ENCODE results near the gene MAP3K12.
"Not testable (repeated sequence)": the region's sequence is repeated elsewhere in the genome, so short reads cannot be mapped to it uniquely, and the experiment has no call there.

The MAP3K12 gene

GRCh38 chr12:53441040-53441833, 58.0 kb downstream of the MAP3K12 start, which contains the start of gene PRR13:
PRR13 (plus strand) TSS chr12:53441734; CDS start chr12:53442715, 981 bp downstream.
- H3K27me3 ChIP-seq (ENCODE audit: insufficient read depth, low read depth): no peaks in the 10 kb centered on the region
- peak within 1 kb of the TSS; percentile 67 for H3K27ac ChIP-seq
- H3K9ac ChIP-seq: peak within 1 kb of the TSS; percentile 56

GRCh38 chr12:53439582-53439981, 59.7 kb downstream of the MAP3K12 start:
- H4K20me1 ChIP-seq (ENCODE audit: insufficient read depth); H3K27me3 ChIP-seq (ENCODE audit: insufficient read depth, low read depth); H3K27ac ChIP-seq; H3K4me2 ChIP-seq; H3K9ac ChIP-seq; H3K36me3 ChIP-seq (ENCODE audit: insufficient read depth); H2AFZ ChIP-seq (ENCODE audit: low read depth); H3K4me3 ChIP-seq (IDR thresholded peaks at IDR 0.05; ENCODE audit: insufficient read depth, low read depth, low read length): not testable (repeated sequence)
- Histone ChIP-seq H3K79me2 (ENCODE audit: insufficient read depth, low read depth) (peaks cover 20% of the 10 kb centered on the region), H3K4me1 (ENCODE audit: low read depth, poor library complexity, severe bottlenecking) (peaks cover 31% of the 10 kb centered on the region)

More at GRCh38 chr12:53441040-53441833, 58.0 kb downstream of the MAP3K12 start, which contains the start of gene PRR13:
- no peak within 1 kb of the TSS for H3K4me3 ChIP-seq (IDR thresholded peaks at IDR 0.05; ENCODE audit: insufficient read depth, low read depth, low read length)
- peak within 1 kb of the TSS; percentile 82 for H3K4me2 ChIP-seq
- TF ChIP-seq CTCF (conservative IDR thresholded peaks at IDR 0.05; ENCODE audit: low read depth, low read length): no peak
- H3K36me3 ChIP-seq (ENCODE audit: insufficient read depth): peaks cover 15% of the 10 kb centered on the region; the same call in 1 of the 2 replicates
- peak within 1 kb of the TSS; percentile 71 for H2AFZ ChIP-seq (ENCODE audit: low read depth)
- H4K20me1 ChIP-seq (ENCODE audit: insufficient read depth): no peaks in the 10 kb centered on the region
- H3K4me1 ChIP-seq (ENCODE audit: low read depth, poor library complexity, severe bottlenecking): peaks cover 37% of the 10 kb centered on the region
- peaks cover 20% of the 10 kb centered on the region for H3K79me2 ChIP-seq (ENCODE audit: insufficient read depth, low read depth)

GRCh38 chr12:53435326-53435725, 63.9 kb downstream of the MAP3K12 start:
- not testable (repeated sequence) for H3K27me3 ChIP-seq (ENCODE audit: insufficient read depth, low read depth); H3K4me2 ChIP-seq

GRCh38 chr12:53431187-53431586, 68.1 kb downstream of the MAP3K12 start:
- Histone ChIP-seq H3K4me1 (ENCODE audit: low read depth, poor library complexity, severe bottlenecking) (peaks cover 28% of the 10 kb centered on the region), H3K27ac (no peak overlapping the region), H3K27me3 (ENCODE audit: insufficient read depth, low read depth) (no peaks in the 10 kb centered on the region; the same call in 1 of the 2 replicates), H3K4me2 (no peak overlapping the region), H2AFZ (ENCODE audit: low read depth) (no peak overlapping the region), H3K36me3 (ENCODE audit: insufficient read depth) (no peaks in the 10 kb centered on the region), H3K9ac (no peak overlapping the region), H3K4me3 (IDR thresholded peaks at IDR 0.05; ENCODE audit: insufficient read depth, low read depth, low read length) (no peak overlapping the region), H3K79me2 (ENCODE audit: insufficient read depth, low read depth) (no peaks in the 10 kb centered on the region), H4K20me1 (ENCODE audit: insufficient read depth) (no peaks in the 10 kb centered on the region)
- TF ChIP-seq CTCF (conservative IDR thresholded peaks at IDR 0.05; ENCODE audit: low read depth, low read length): no peak

More at GRCh38 chr12:53435326-53435725, 63.9 kb downstream of the MAP3K12 start:
- not testable (repeated sequence) for H2AFZ ChIP-seq (ENCODE audit: low read depth); H3K79me2 ChIP-seq (ENCODE audit: insufficient read depth, low read depth); H3K4me1 ChIP-seq (ENCODE audit: low read depth, poor library complexity, severe bottlenecking); H3K36me3 ChIP-seq (ENCODE audit: insufficient read depth); H3K4me3 ChIP-seq (IDR thresholded peaks at IDR 0.05; ENCODE audit: insufficient read depth, low read depth, low read length); H3K27ac ChIP-seq; H3K9ac ChIP-seq; H4K20me1 ChIP-seq (ENCODE audit: insufficient read depth)

- no peak overlapping the region for H3K27ac ChIP-seq
- H3K36me3 ChIP-seq (ENCODE audit: insufficient read depth): no peaks in the 10 kb centered on the region
These were observed 69.1 kb downstream of the MAP3K12 start for GRCh38 chr12:53430116-53430515.

More at GRCh38 chr12:53430116-53430515, 69.1 kb downstream of the MAP3K12 start:
- Histone ChIP-seq H3K27me3 (ENCODE audit: insufficient read depth, low read depth) (no peaks in the 10 kb centered on the region; the same call in 1 of the 2 replicates), H4K20me1 (ENCODE audit: insufficient read depth) (no peaks in the 10 kb centered on the region), H2AFZ (ENCODE audit: low read depth) (no peak overlapping the region), H3K4me2 (no peak overlapping the region), H3K4me3 (IDR thresholded peaks at IDR 0.05; ENCODE audit: insufficient read depth, low read depth, low read length) (no peak overlapping the region), H3K9ac (no peak overlapping the region), H3K4me1 (ENCODE audit: low read depth, poor library complexity, severe bottlenecking) (peaks cover 30% of the 10 kb centered on the region), H3K79me2 (ENCODE audit: insufficient read depth, low read depth) (no peaks in the 10 kb centered on the region)
- TF ChIP-seq CTCF (conservative IDR thresholded peaks at IDR 0.05; ENCODE audit: low read depth, low read length): no peak

Data from KMS-11 (cell line).